ENCODE results near the gene PEX11B. TPM values are rescaled to one million over a fixed set of nuclear protein-coding genes. Genes with fewer than 3 reads are reported as not detected.
A peak's percentile ranks its signal among the peaks of the same experiment; 100 is the strongest.

The PEX11B gene
- total and polyA plus RNA-seq, 2 donors from 2014 or later, result 35.7 to 50.5 TPM

DNA sequence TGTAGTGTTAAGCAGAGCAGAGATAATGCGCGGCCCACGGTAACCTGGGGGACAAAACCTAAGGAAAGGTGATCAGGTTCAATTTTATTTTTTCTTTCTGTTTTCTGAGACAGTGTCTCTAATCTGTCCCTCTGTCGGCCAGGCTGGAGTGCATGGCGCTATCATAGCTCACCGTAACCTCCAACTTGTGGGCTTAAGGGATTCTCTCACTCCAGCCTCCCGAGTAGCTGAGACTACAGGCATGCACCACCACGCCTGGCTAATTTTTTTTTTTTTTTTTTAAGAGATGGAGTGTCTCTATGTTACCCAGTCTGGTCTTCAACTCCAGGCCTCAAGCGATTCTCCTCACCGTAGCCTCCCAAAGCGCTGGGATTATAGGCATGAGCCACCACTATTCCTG, 32.1 kb downstream of the PEX11B start:
- H3K27me3 ChIP-seq (ENCODE audit: control insufficient read depth, insufficient read depth, low read length), result no peaks in the 10 kb centered on the region
- peaks cover 0 to 10% (median 0%) of the 10 kb centered on the region in 3 donors for H3K4me1 ChIP-seq (ENCODE audit: control insufficient read depth in 2 of 3, insufficient read depth in 2 of 3, low read depth in 1 of 3, low read length in 3 of 3)
- H3K36me3 ChIP-seq (ENCODE audit: control insufficient read depth in 2 of 3, insufficient read depth in 3 of 3, low read length in 3 of 3), result no peaks in the 10 kb centered on the region
- intact Hi-C loops (cut with DNase I), result no loop called here
- H3K9me3 ChIP-seq (ENCODE audit: control insufficient read depth in 2 of 3, insufficient read depth in 1 of 3, low read length in 3 of 3), result no peaks in the 10 kb centered on the region
- no peak for FAIRE-seq
- DNase-seq, result no peak
- TF ChIP-seq CTCF (IDR thresholded peaks at IDR 0.05; ENCODE audit: borderline replicate concordance, extremely low read depth, insufficient read depth), result no peak
- H3K4me3 ChIP-seq (ENCODE audit: low read length in 3 of 3), result peak overlapping the region in 2 of 3 donors; percentile 59 to 75
- no peak overlapping the region for H3K9ac ChIP-seq (ENCODE audit: low read length in 3 of 3)
- no peak overlapping the region for H3K27ac ChIP-seq (ENCODE audit: low read depth in 2 of 2, low read length in 2 of 2)

DNA sequence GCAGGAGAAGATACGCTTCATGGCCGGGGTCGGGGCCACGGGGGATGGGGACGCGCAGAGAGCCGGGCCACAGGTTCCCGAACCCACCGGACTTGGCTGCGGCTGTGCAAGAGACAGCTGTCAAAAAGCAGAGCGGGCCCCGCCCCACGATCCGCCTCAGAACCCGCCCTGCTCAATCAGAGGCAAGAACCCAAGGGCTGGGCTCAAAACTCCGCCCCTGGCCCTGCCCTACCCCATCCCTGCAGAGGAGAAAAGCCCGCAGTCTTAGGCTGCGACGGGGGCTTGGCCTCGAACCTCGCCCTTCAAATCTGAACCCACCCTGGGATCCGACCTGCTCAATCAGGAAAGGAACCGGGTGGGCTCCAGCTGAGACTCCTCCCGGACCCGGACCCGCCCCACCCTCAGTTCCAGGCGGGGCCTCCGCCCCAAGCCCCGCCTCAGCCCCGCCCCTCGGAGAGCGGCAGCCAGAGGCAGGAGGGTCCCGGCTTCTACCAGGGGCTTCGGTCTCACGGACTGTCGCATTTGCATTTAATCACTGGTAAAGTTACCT, 32.7 kb downstream of the PEX11B start, which contains the start of gene ANKRD35:
TSS of gene ANKRD35 (minus strand) at position 129 of the 550 bp plus-strand sequence. CDS start at position 21, 108 bp downstream.
- H3K9me3 ChIP-seq (ENCODE audit: control insufficient read depth in 2 of 3, insufficient read depth in 1 of 3, low read length in 3 of 3), result no peaks in the 10 kb centered on the region
- DNase-seq (peak; percentile 84 to 94 (median 89)), FAIRE-seq (no peak)
- peaks cover 0 to 7% (median 0%) of the 10 kb centered on the region in 3 donors for H3K4me1 ChIP-seq (ENCODE audit: control insufficient read depth in 2 of 3, insufficient read depth in 2 of 3, low read depth in 1 of 3, low read length in 3 of 3)
- no peaks in the 10 kb centered on the region for H3K27me3 ChIP-seq (ENCODE audit: control insufficient read depth, insufficient read depth, low read length)
- H3K4me3 ChIP-seq (ENCODE audit: low read length in 3 of 3), result peak within 1 kb of the TSS; percentile 57 to 76 (median 75)
- intact Hi-C loops (cut with DNase I), result no loop called here
- no peaks in the 10 kb centered on the region for H3K36me3 ChIP-seq (ENCODE audit: control insufficient read depth in 2 of 3, insufficient read depth in 3 of 3, low read length in 3 of 3)
- TF ChIP-seq CTCF (IDR thresholded peaks at IDR 0.05; ENCODE audit: borderline replicate concordance, extremely low read depth, insufficient read depth), result no peak
- no peak within 1 kb of the TSS for H3K27ac ChIP-seq (ENCODE audit: low read depth in 2 of 2, low read length in 2 of 2)
- peak within 1 kb of the TSS in 2 of 3 donors; percentile 15 to 36 for H3K9ac ChIP-seq (ENCODE audit: low read length in 3 of 3)

DNA sequence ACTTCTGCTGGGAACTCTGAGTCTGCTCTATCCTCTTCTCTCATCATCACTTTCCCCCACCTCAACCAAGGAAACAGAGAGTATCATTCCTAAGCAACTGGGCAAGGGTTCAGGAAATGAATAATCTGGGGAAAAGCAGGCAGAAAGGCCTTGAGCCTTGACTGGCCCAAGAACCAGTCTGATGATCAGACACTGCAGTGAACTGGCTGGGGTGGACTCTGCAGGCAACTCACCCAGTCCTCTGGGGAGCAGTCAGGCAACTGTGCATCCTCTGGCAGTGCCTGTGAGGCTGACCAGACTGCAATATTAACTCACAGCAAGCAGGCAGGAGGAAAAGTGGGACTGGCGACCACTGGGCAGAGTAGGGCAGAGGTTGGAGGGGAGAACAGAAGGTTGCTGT, 33.8 kb downstream of the PEX11B start:
- H3K9ac ChIP-seq (ENCODE audit: low read length in 3 of 3), result no peak overlapping the region
- peaks cover 0 to 7% (median 0%) of the 10 kb centered on the region in 3 donors for H3K4me1 ChIP-seq (ENCODE audit: control insufficient read depth in 2 of 3, insufficient read depth in 2 of 3, low read depth in 1 of 3, low read length in 3 of 3)
- H3K27ac ChIP-seq (ENCODE audit: low read depth in 2 of 2, low read length in 2 of 2), result no peak overlapping the region
- TF ChIP-seq CTCF (IDR thresholded peaks at IDR 0.05; ENCODE audit: borderline replicate concordance, extremely low read depth, insufficient read depth), result no peak
- H3K9me3 ChIP-seq (ENCODE audit: control insufficient read depth in 2 of 3, insufficient read depth in 1 of 3, low read length in 3 of 3), result no peaks in the 10 kb centered on the region
- DNase-seq (no peak), FAIRE-seq (no peak)
- intact Hi-C loops (cut with DNase I), result no loop called here
- no peak overlapping the region for H3K4me3 ChIP-seq (ENCODE audit: low read length in 3 of 3)
- no peaks in the 10 kb centered on the region for H3K36me3 ChIP-seq (ENCODE audit: control insufficient read depth in 2 of 3, insufficient read depth in 3 of 3, low read length in 3 of 3)
- no peaks in the 10 kb centered on the region for H3K27me3 ChIP-seq (ENCODE audit: control insufficient read depth, insufficient read depth, low read length)

All from kidney (tissue), 14 donors.